GM12878 (cell line): ENCODE results near the gene SGSH. TPM values are rescaled to one million over a fixed set of nuclear protein-coding genes. Genes with fewer than 3 reads are reported as not detected.

Experiments
- ATAC-seq: fragments of 200-7000 bp; cut with Tn5 transposase; 3 replicates; pipeline ENCODE4 v1.9.1; 2020; ENCODE audit warnings: mild to moderate bottlenecking, moderate library complexity
- BruUV-seq: library from RNA; stranded (reverse); fragments of 400-500 nt; replicated peaks from 2 replicates; lab custom pipeline; 2021; lab: Mats Ljungman, UMichigan
- CTCF ChIA-PET: fragments of 300-600 bp; sonication (Branson Sonifier 250); formaldehyde crosslinking; extraction: SDS; loops from one replicate; lab custom pipeline; 2021; ENCODE audit warnings: inconsistent platforms; lab: Yijun Ruan, JAX
- POLR2A ChIA-PET: fragments of 350-600 bp; formaldehyde crosslinking; extraction: SDS; loops from one replicate; lab custom pipeline; 2021; ENCODE audit warnings: inconsistent platforms; lab: Charles Lee
- RAD21 ChIA-PET: fragments of 300-600 bp; sonication (Branson Sonifier 250); formaldehyde crosslinking; loops from one replicate; lab custom pipeline; 2023; ENCODE audit warnings: antibody characterized with exemption; ENCODE audit not compliant: unreplicated experiment; lab: Charles Lee
- SMC1A ChIA-PET: fragments of 300-600 bp; sonication (Branson Sonifier 250); formaldehyde crosslinking; loops from one replicate; lab custom pipeline; 2023; ENCODE audit not compliant: unreplicated experiment, uncharacterized antibody; lab: Charles Lee
- DNase-seq: peaks from one replicate; pipeline ENCODE4 v3.0.0-alpha.2; 2011; ENCODE audit warnings: low read depth, low spot score
- FAIRE-seq: peaks from 3 replicates; lab custom pipeline; 2011; peaks lifted over from hg19 to GRCh38; lab: Jason Lieb, UNC
- H2AFZ ChIP-seq: 2 replicates; pipeline ENCODE4 v1.6.0; 2011; ENCODE audit warnings: low read depth, low read length, control low read depth; ENCODE audit not compliant: control insufficient read depth
- H3K27ac ChIP-seq: 2 replicates; pipeline ENCODE4 v1.5.1; 2011; ENCODE audit warnings: control low read depth; ENCODE audit not compliant: control insufficient read depth, insufficient read depth
- H3K27me3 ChIP-seq, 2 experiments: replicated peaks in 1 of 2; 2 replicates each; pipeline versions ENCODE4 v1.6.0 to v1.6.1; 2011; ENCODE audit warnings: low read length in 1 of 2; ENCODE audit not compliant: control insufficient read depth in 2 of 2, insufficient read depth in 2 of 2
- H3K36me3 ChIP-seq, 2 experiments: 2 replicates each; pipeline ENCODE4 v1.5.1; 2011; ENCODE audit warnings: low read length in 1 of 2; ENCODE audit not compliant: control insufficient read depth in 2 of 2, insufficient read depth in 2 of 2
- H3K4me1 ChIP-seq: 2 replicates; pipeline ENCODE4 v1.6.1; 2011; ENCODE audit warnings: mild to moderate bottlenecking, low read length, moderate library complexity, mixed read lengths; ENCODE audit not compliant: control insufficient read depth, insufficient read depth
- H3K4me2 ChIP-seq: 2 replicates; pipeline ENCODE4 v1.6.0; 2011; ENCODE audit warnings: control low read depth; ENCODE audit not compliant: control insufficient read depth, insufficient read depth
- H3K4me3 ChIP-seq: fragments of 200-600 bp; sonication (generic); 2 replicates; pipeline ENCODE4 v1.5.1; 2016
- H3K79me2 ChIP-seq: 2 replicates; pipeline ENCODE4 v1.6.0; 2011; ENCODE audit warnings: low read length; ENCODE audit not compliant: control insufficient read depth, insufficient read depth
- H3K9ac ChIP-seq: 2 replicates; pipeline ENCODE4 v1.8.0; 2011; ENCODE audit warnings: low read length, control low read depth, mixed read lengths; ENCODE audit not compliant: control insufficient read depth, insufficient read depth
- H3K9me3 ChIP-seq: replicated peaks from 3 replicates; pipeline ENCODE4 v1.5.1; 2011; ENCODE audit warnings: mild to moderate bottlenecking, low read length; ENCODE audit not compliant: control insufficient read depth, insufficient read depth
- H4K20me1 ChIP-seq: 2 replicates; pipeline ENCODE4 v1.6.0; 2011; ENCODE audit not compliant: control insufficient read depth, insufficient read depth
- CHD2 ChIP-seq: IDR thresholded peaks from 2 replicates; pipeline ENCODE4 v1.6.1; 2011; ENCODE audit warnings: low read depth, low read length, improper control_type of control experiment, borderline replicate concordance
- CREB1 ChIP-seq: IDR thresholded peaks from 2 replicates; pipeline ENCODE4 v1.6.1; 2012; ENCODE audit warnings: low read depth, mild to moderate bottlenecking, inconsistent platforms
- FOXK2 ChIP-seq: fragments of 450-650 bp; IDR thresholded peaks from 2 replicates; pipeline ENCODE4 v1.6.1; 2017; ENCODE audit warnings: mild to moderate bottlenecking, moderate library complexity
- PML ChIP-seq: IDR thresholded peaks from 2 replicates; pipeline ENCODE4 v1.6.1; 2012; ENCODE audit warnings: low read length, inconsistent platforms
- WGBS: methylation state at CpG from one replicate; pipeline ENCODE4 v1.1.6; 2016; ENCODE audit warnings: low lambda C conversion rate; ENCODE audit not compliant: insufficient replicate concordance, insufficient coverage; ENCODE audit errors: missing lambda C conversion rate; 5-methylcytosine and 5-hydroxymethylcytosine counted together
- in situ Hi-C: fragments of 300-500 bp; cut with MboI; formaldehyde crosslinking; loops from 9 replicates; pipeline ENCODE4 v1.14.3; 2018; ENCODE audit warnings: mixed read lengths
- intact Hi-C: fragments of 100-400 bp; cut with micrococcal nuclease; formaldehyde crosslinking; loops from one replicate; pipeline ENCODE4 v1.14.2; 2022; ENCODE audit not compliant: unreplicated experiment
- polyA plus RNA-seq, 11 experiments: library from polyadenylated mRNA; depleted of rRNA in 4 of 11; unstranded in 6 of 11; stranded (reverse) in 5 of 11; fragments of >200 nt; fragmentation: Nextera tagmentation in 4 of 11; fragmentation: Illumina TruSeq in 1 of 11; extraction: Ambion mirVana in 4 of 11; extraction: Trizol in 1 of 11; gene quantifications; 1 replicate in 1 of 11; 2 replicates in 10 of 11; pipeline versions ENCODE4 v1.2.1 to v1.2.3, GENCODE V29; 2011 to 2016; ENCODE audit warnings: inconsistent platforms in 2 of 11, missing spikeins in 2 of 11, low read depth in 1 of 11
- total RNA-seq, 4 experiments: library from RNA; depleted of rRNA in 3 of 4; stranded (reverse); fragments of >200 nt in 3 of 4; fragmentation: Illumina TruSeq in 1 of 4; extraction: Trizol in 1 of 4; gene quantifications; 2 replicates each; pipeline versions ENCODE4 v1.2.1 to v1.2.3, GENCODE V29; 2013 to 2021
- TF ChIP-seq, protein P1 (sequence below): fragments of 150-350 bp; IDR thresholded peaks from 2 replicates; pipeline ENCODE4 v1.6.1; 2016; ENCODE audit warnings: low read depth, low read length

SGSH gene
- total and polyA plus RNA-seq, 10 of the 15 experiments (the other 5 are each of a cell fraction or from before 2014, with no cell fraction given): 0.13 to 17.2 (median 6.0) TPM

DNA sequence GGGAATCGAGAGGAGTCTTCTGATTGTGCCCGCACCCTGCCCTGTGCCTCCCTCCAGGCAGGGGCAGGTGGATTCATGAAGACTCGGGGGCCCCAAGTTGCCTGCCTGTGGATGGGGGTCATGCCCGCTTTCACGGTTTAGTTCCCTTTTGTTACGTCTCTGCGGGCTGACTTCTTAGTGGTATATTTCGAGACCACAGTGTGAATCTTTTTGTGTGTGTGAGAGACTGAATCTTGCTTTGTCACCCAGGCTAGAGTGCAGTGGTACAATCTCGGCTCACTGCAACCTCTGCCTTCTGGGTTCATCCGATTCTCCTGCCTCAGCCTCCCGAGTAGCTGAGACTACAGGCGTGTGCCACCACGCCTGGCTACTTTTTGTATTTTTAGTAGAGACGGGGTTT, 22.4 kb upstream of the SGSH start (continued):
- TF ChIP-seq FOXK2: no peak

DNA sequence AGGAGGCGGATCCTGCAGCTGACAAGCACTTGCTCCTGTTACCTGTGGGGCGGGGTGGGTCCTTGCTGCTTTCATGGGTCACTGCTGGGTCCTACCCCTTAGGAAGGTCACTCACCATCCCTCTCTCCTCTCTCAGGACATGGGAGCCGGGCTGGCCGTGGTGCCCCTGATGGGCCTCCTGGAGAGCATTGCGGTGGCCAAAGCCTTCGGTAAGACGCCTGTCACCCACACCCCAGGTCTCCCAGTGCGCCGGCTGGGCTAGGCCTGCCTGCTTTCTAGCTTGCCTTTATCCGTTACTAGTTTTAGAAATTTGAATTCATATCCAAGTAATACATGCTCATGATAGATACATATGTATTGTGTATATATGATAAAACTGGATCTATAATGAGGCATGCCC, 17.3 kb upstream of the SGSH start:
- in situ Hi-C loops: no loop called here
- no peaks in the 10 kb centered on the region for H4K20me1 ChIP-seq
- SMC1A ChIA-PET: no interaction called here
- no peaks in the 10 kb centered on the region for H3K79me2 ChIP-seq
- RAD21 ChIA-PET: interaction anchor here (1.0 kb wide), 1 partner anchor 42 kb away, joined by 3 read pairs; no protein-coding TSS in a partner anchor
- DNase-seq (no peak), FAIRE-seq (no peak), ATAC-seq (no peak)
- CTCF ChIA-PET: no interaction called here
- no peaks in the 10 kb centered on the region for H3K27me3 ChIP-seq
- peaks cover 7% of the 10 kb centered on the region; the same call in 2 of the 3 replicates for H3K9me3 ChIP-seq
- no peak overlapping the region for H3K4me2 ChIP-seq
- no peak overlapping the region for H3K4me3 ChIP-seq
- TF ChIP-seq CREB1: no peak
- TF ChIP-seq PML: no peak
- TF ChIP-seq, protein P1, sequence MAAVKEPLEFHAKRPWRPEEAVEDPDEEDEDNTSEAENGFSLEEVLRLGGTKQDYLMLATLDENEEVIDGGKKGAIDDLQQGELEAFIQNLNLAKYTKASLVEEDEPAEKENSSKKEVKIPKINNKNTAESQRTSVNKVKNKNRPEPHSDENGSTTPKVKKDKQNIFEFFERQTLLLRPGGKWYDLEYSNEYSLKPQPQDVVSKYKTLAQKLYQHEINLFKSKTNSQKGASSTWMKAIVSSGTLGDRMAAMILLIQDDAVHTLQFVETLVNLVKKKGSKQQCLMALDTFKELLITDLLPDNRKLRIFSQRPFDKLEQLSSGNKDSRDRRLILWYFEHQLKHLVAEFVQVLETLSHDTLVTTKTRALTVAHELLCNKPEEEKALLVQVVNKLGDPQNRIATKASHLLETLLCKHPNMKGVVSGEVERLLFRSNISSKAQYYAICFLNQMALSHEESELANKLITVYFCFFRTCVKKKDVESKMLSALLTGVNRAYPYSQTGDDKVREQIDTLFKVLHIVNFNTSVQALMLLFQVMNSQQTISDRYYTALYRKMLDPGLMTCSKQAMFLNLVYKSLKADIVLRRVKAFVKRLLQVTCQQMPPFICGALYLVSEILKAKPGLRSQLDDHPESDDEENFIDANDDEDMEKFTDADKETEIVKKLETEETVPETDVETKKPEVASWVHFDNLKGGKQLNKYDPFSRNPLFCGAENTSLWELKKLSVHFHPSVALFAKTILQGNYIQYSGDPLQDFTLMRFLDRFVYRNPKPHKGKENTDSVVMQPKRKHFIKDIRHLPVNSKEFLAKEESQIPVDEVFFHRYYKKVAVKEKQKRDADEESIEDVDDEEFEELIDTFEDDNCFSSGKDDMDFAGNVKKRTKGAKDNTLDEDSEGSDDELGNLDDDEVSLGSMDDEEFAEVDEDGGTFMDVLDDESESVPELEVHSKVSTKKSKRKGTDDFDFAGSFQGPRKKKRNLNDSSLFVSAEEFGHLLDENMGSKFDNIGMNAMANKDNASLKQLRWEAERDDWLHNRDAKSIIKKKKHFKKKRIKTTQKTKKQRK: no peak
- TF ChIP-seq CHD2: no peak
- no peaks in the 10 kb centered on the region for H3K4me1 ChIP-seq
- H2AFZ ChIP-seq: no peak overlapping the region
- POLR2A ChIA-PET: no interaction called here
- intact Hi-C loops: no loop called here
- WGBS: 76% methylated on average over 10 of the region's 10 CpGs
- no peak overlapping the region for H3K9ac ChIP-seq
- no peaks in the 10 kb centered on the region for H3K36me3 ChIP-seq
- no peak overlapping the region for H3K27ac ChIP-seq
- no TSS peak for BruUV-seq
